Measurements from ENCODE around the gene UQCRQ. TPM values are rescaled to one million over a fixed set of nuclear protein-coding genes. Genes with fewer than 3 reads are reported as not detected.

UQCRQ gene
- total and polyA plus RNA-seq, 2 donors (not counting 3 experiments of a cell fraction or from before 2014, with no cell fraction given): 246 to 390 TPM

DNA sequence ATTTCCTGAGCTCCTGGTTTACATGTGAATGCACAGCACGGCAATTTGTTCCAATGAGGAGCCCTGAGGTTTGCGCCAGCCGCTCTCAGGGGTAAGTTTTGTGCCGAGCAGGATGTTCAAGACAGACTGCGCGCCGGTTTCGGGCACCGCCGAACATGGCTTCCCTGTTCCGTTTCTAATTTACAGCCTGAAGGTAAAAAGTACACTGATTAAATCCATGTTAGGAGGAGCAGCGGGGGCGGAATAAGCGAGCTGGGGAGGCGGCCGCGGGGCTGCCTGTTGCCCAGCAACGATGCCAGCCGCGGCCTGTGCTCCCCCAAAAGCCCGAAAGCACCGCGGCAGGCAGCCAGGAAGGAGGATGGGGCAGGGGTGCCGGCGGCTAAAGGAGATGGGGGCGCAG lies 47.0 kb upstream of the UQCRQ start:
- intact Hi-C loops (cut with micrococcal nuclease) (no loop called here), dilution Hi-C loops (cut with MboI; ENCODE audit: extremely low pct_ligation_motif_present, low sequenced_read_pairs) (no loop called here)
- CTCF ChIA-PET: interaction anchor here (0.7 to 5.9 kb wide), 63 partner anchors 10 to 604 kb away, joined by 3 to 179 read pairs (median 5); partner anchors contain the start of genes CCNI2, KIF3A, SEPTIN8 and SHROOM1
- Histone ChIP-seq H3K79me2 (ENCODE audit: control insufficient read depth, insufficient read depth, low read length) (no peaks in the 10 kb centered on the region), H3K4me2 (ENCODE audit: insufficient read depth, low read length) (no peak overlapping the region), H4K20me1 (replicated peaks; ENCODE audit: control insufficient read depth, extremely low read depth, insufficient read depth, low read length) (no peaks in the 10 kb centered on the region), H3K9me3 (replicated peaks; ENCODE audit: control insufficient read depth, insufficient read depth, low read length) (no peaks in the 10 kb centered on the region), H3K9ac (replicated peaks; ENCODE audit: extremely low read depth, insufficient read depth, low read length) (no peak overlapping the region), H3K36me3 (ENCODE audit: control insufficient read depth in 2 of 2, extremely low read depth in 1 of 2, insufficient read depth in 2 of 2, low read length in 2 of 2) (peaks cover 0 to 4% of the 10 kb centered on the region in 2 experiments), H3K4me1 (ENCODE audit: control insufficient read depth, extremely low read depth, insufficient read depth, low read length) (peaks cover 2% of the 10 kb centered on the region), H3K9me1 (replicated peaks; ENCODE audit: control insufficient read depth, extremely low read depth, insufficient read depth, low read length) (no peaks in the 10 kb centered on the region), H2AFZ (ENCODE audit: low read depth, low read length) (no peak overlapping the region), H3K27ac (ENCODE audit: insufficient read depth, low read depth, low read length) (no peak overlapping the region), H3K27me3 (ENCODE audit: control insufficient read depth in 2 of 2, insufficient read depth in 2 of 2, low read length in 2 of 2) (no peaks in the 10 kb centered on the region), H3K4me3 (replicated peaks in 1 of 3; ENCODE audit: insufficient read depth in 1 of 3, low read depth in 1 of 3, low read length in 3 of 3) (no peak overlapping the region)
- POLR2A ChIA-PET: no interaction called here
- FAIRE-seq: no peak
- TF ChIP-seq, protein P1, sequence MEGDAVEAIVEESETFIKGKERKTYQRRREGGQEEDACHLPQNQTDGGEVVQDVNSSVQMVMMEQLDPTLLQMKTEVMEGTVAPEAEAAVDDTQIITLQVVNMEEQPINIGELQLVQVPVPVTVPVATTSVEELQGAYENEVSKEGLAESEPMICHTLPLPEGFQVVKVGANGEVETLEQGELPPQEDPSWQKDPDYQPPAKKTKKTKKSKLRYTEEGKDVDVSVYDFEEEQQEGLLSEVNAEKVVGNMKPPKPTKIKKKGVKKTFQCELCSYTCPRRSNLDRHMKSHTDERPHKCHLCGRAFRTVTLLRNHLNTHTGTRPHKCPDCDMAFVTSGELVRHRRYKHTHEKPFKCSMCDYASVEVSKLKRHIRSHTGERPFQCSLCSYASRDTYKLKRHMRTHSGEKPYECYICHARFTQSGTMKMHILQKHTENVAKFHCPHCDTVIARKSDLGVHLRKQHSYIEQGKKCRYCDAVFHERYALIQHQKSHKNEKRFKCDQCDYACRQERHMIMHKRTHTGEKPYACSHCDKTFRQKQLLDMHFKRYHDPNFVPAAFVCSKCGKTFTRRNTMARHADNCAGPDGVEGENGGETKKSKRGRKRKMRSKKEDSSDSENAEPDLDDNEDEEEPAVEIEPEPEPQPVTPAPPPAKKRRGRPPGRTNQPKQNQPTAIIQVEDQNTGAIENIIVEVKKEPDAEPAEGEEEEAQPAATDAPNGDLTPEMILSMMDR (IDR thresholded peaks at IDR 0.05; ENCODE audit: extremely low read depth in 1 of 2, insufficient read depth in 1 of 2, low read depth in 1 of 2, low read length in 2 of 2): no peak
- TF ChIP-seq FOS (IDR thresholded peaks at IDR 0.05; ENCODE audit: borderline replicate concordance, insufficient read depth, low read length): no peak
- TF ChIP-seq POLR2A (IDR thresholded peaks at IDR 0.05; ENCODE audit: low read depth, low read length): no peak
- TF ChIP-seq, protein P2, sequence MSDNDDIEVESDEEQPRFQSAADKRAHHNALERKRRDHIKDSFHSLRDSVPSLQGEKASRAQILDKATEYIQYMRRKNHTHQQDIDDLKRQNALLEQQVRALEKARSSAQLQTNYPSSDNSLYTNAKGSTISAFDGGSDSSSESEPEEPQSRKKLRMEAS (IDR thresholded peaks at IDR 0.05; ENCODE audit: insufficient read depth, insufficient read length): no peak
- TF ChIP-seq EZH2 (IDR thresholded peaks at IDR 0.05; ENCODE audit: borderline replicate concordance, low read depth, low read length, severe bottlenecking): no peak
- TF ChIP-seq MYC (IDR thresholded peaks at IDR 0.05; ENCODE audit: low read depth, low read length): no peak
- TF ChIP-seq GATA2 (IDR thresholded peaks at IDR 0.05; ENCODE audit: insufficient read depth, insufficient read length, low read depth, low read length): no peak
- no peak for TF ChIP-seq POLR2AphosphoS5 (IDR thresholded peaks at IDR 0.05; ENCODE audit: insufficient read depth, low read depth, low read length)
- no peak for TF ChIP-seq JUN (IDR thresholded peaks at IDR 0.05; ENCODE audit: borderline replicate concordance, insufficient read depth, insufficient read length, low read depth)
- no peak for DNase-seq (ENCODE audit: low read depth, low spot score)
- no TSS peak for BruUV-seq (replicated peaks)
